ENCODE results near the gene HAUS3. TPM values are rescaled to one million over a fixed set of nuclear protein-coding genes. Genes with fewer than 3 reads are reported as not detected.

Gene HAUS3
- total and polyA plus RNA-seq, 2 of the 8 experiments (the other 6 are each of a cell fraction or from before 2014, with no cell fraction given) = 3.2 to 14.8 TPM

DNA sequence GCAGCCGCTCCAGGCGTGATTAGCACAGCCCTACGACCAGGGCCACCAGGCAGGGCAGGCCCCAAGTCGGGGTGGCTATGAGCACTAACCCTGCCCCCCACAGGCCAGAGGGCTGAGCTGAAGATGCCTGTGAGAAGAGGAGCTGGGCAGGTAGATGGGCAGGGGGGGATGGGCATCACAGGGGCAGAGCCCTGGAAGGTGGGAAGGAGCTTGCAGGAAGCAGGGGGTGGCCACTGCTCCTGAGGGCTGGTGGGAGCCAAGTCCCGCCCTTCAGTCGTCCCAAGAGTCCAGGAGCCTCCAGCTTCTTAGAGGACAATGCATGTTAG lies 27.2 kb upstream of the HAUS3 start (continued):
- TF ChIP-seq, protein P1, sequence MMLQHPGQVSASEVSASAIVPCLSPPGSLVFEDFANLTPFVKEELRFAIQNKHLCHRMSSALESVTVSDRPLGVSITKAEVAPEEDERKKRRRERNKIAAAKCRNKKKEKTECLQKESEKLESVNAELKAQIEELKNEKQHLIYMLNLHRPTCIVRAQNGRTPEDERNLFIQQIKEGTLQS (IDR thresholded peaks at IDR 0.05; ENCODE audit: insufficient read depth, low read depth, low read length) = no peak
- TF ChIP-seq SP2 (IDR thresholded peaks at IDR 0.05; ENCODE audit: low read length) (no peak), GABPA (IDR thresholded peaks at IDR 0.05; ENCODE audit: borderline replicate concordance, insufficient read depth, low read length) (peak; percentile 52; the same call in 1 of the 2 replicates), CTBP2 (IDR thresholded peaks at IDR 0.05; ENCODE audit: borderline replicate concordance, insufficient read depth, insufficient read length, low read length) (no peak), CHD1 (IDR thresholded peaks at IDR 0.05; ENCODE audit: low read depth, low read length) (no peak), EGR1 (IDR thresholded peaks at IDR 0.05; ENCODE audit: borderline replicate concordance, low read depth, low read length) (no peak), RXRA (IDR thresholded peaks at IDR 0.05; ENCODE audit: insufficient read depth, low read depth, low read length) (no peak), CBX8 (IDR thresholded peaks at IDR 0.05; ENCODE audit: borderline replicate concordance, low read depth, low read length) (no peak), CBX5 (IDR thresholded peaks at IDR 0.05; ENCODE audit: low read depth, low read length) (no peak), MAFK (IDR thresholded peaks at IDR 0.05; ENCODE audit: low read depth, low read length) (no peak), SP4 (IDR thresholded peaks at IDR 0.05; ENCODE audit: low read length) (no peak), SIRT6 (IDR thresholded peaks at IDR 0.05; ENCODE audit: low read length) (no peak), TEAD4 (IDR thresholded peaks at IDR 0.05; ENCODE audit: low read depth, low read length) (no peak), KDM5A (IDR thresholded peaks at IDR 0.05; ENCODE audit: low read length) (no peak), CEBPB (IDR thresholded peaks at IDR 0.05; ENCODE audit: low read depth, low read length) (no peak)
